ENCODE results near the gene PHYH.
"Not testable (repeated sequence)": the region's sequence is repeated elsewhere in the genome, so short reads cannot be mapped to it uniquely, and the experiment has no call there.

PHYH gene

DNA sequence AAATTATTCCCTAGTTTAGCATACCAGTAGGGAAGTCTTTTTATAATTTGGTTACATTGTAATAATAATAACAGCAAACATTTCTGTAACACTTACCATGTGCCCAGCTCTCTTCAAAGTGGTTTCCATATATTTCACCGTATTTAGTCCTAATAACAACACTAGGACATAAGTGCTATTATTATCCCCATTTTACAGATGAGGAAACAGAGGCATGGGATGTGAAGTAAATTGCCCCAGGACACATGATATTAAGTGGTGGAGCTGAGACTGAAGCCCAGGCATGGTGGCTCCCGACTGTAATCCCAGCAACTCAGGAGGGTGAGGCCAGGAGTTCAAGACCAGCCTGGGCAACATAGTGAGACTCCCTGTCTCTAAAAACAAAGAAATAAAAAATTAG lies 5.1 kb downstream of the PHYH start:
- no peak overlapping the region for H3K4me3 ChIP-seq (ENCODE audit: low read depth in 1 of 2, low read length in 2 of 2)
- no peaks in the 10 kb centered on the region for H3K27me3 ChIP-seq (ENCODE audit: low read depth, low read length)
- H3K9me3 ChIP-seq (ENCODE audit: control insufficient read depth in 1 of 2, low read length in 2 of 2) = no peaks in the 10 kb centered on the region
- no peak overlapping the region for H3K27ac ChIP-seq (ENCODE audit: low read length)
- H3K36me3 ChIP-seq (ENCODE audit: control insufficient read depth in 1 of 2, insufficient read depth in 2 of 2, low read length in 2 of 2) = peaks cover 9 to 44% of the 10 kb centered on the region in 2 donors
- H3K4me1 ChIP-seq (ENCODE audit: control insufficient read depth in 1 of 2, insufficient read depth in 2 of 2, low read length in 2 of 2) = peaks cover 0 to 3% of the 10 kb centered on the region in 2 donors

DNA sequence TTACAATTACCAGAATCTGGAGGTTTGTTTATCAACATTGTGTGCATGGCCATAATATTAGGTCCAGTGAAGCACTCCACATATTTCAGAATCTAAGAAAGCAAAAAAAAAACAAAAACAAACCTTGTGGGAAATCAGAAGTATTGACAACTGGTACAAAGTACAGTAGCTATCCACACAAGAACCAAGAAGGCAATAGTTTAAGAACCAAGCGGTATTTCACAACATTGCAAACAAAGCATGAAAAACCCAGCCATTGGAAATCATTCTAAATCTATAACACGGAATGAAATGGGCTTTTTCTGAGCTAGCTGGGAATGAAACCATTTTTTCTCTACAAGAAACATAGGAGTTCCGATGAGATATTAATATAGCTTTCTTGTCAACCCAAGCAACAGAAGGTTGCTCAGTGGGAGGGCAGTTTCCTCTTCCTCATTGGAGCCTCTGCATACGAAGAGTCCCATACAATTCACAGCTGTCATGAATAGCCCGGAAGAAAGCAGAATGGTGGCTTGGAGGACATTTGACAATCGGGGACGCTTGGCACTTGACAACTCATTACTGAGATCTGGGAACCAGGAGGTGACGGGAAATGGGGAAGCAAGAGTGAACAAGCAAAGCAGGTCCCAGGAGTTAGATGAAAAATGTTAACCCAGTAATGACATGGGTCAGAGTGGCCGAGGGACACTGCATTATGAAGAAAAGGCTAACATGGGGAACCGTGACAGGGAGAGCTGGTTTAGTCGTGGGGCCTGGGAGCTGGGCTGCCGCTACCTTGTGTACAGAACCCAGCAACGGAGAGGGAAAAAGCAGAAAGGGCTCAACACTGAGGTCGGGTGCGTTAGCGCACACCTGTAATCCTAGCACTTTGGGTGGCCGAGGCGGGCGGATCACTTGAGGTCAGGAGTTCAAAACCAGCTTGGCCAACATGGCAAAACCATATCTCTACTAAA lies 7.8 kb downstream of the PHYH start:
- H3K27me3 ChIP-seq (ENCODE audit: low read depth, low read length) = no peaks in the 10 kb centered on the region
- no peak overlapping the region for H3K4me3 ChIP-seq (ENCODE audit: low read depth in 1 of 2, low read length in 2 of 2)
- no peak overlapping the region for H3K27ac ChIP-seq (ENCODE audit: low read length)
- peaks cover 9 to 57% of the 10 kb centered on the region in 2 donors for H3K36me3 ChIP-seq (ENCODE audit: control insufficient read depth in 1 of 2, insufficient read depth in 2 of 2, low read length in 2 of 2)
- no peaks in the 10 kb centered on the region for H3K4me1 ChIP-seq (ENCODE audit: control insufficient read depth in 1 of 2, insufficient read depth in 2 of 2, low read length in 2 of 2)
- no peaks in the 10 kb centered on the region for H3K9me3 ChIP-seq (ENCODE audit: control insufficient read depth in 1 of 2, low read length in 2 of 2)

DNA sequence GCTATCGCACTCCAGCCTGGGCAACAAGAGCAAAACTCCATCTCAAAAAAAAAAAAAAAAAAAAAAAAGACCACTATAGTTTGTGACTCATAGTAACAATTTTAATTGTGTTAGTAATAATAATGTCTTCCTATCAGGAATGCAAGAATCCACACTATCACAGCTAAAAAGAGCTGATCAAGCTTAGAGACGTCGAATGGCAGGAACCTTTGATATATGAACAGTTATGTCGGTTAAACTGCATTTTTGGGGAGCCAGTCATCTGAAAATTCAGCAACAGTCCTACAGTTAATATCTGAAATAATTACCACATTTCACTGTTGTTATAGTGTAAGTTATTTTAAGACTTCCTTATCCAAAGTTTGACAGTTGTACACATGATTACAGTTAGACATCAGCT lies 8.8 kb downstream of the PHYH start:
- no peak overlapping the region for H3K4me3 ChIP-seq (ENCODE audit: low read depth in 1 of 2, low read length in 2 of 2)
- H3K9me3 ChIP-seq (ENCODE audit: control insufficient read depth in 1 of 2, low read length in 2 of 2) = no peaks in the 10 kb centered on the region
- H3K36me3 ChIP-seq (ENCODE audit: control insufficient read depth in 1 of 2, insufficient read depth in 2 of 2, low read length in 2 of 2) = peaks cover 9 to 64% of the 10 kb centered on the region in 2 donors
- no peaks in the 10 kb centered on the region for H3K27me3 ChIP-seq (ENCODE audit: low read depth, low read length)
- no peak overlapping the region for H3K27ac ChIP-seq (ENCODE audit: low read length)
- H3K4me1 ChIP-seq (ENCODE audit: control insufficient read depth in 1 of 2, insufficient read depth in 2 of 2, low read length in 2 of 2) = no peaks in the 10 kb centered on the region

DNA sequence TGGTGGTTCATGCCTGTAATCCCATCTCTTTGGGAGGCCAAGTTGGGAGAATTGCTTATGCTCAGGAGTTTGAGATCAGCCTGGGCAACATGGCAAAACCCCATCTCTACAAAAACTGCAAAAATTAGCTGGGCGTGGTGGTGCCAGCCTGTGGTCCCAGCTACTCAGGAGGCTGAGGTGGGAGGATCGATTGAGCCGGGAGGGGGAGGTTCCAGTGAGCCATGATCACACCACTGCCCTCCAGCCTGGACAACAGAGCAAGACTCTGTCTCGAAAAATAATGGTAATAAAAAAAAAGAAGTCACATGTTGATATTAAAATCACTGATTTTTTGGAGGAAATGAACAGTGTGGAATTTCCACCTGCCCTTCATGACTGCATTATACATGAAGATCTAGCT lies 15.8 kb downstream of the PHYH start:
- H3K27me3 ChIP-seq (ENCODE audit: low read depth, low read length) = no peaks in the 10 kb centered on the region
- H3K4me1 ChIP-seq (ENCODE audit: control insufficient read depth in 1 of 2, insufficient read depth in 2 of 2, low read length in 2 of 2) = no peaks in the 10 kb centered on the region
- H3K4me3 ChIP-seq (ENCODE audit: low read depth in 1 of 2, low read length in 2 of 2) = no peak overlapping the region
- H3K27ac ChIP-seq (ENCODE audit: low read length) = no peak overlapping the region
- no peaks in the 10 kb centered on the region for H3K9me3 ChIP-seq (ENCODE audit: control insufficient read depth in 1 of 2, low read length in 2 of 2)
- H3K36me3 ChIP-seq (ENCODE audit: control insufficient read depth in 1 of 2, insufficient read depth in 2 of 2, low read length in 2 of 2) = peaks cover 14 to 71% of the 10 kb centered on the region in 2 donors

DNA sequence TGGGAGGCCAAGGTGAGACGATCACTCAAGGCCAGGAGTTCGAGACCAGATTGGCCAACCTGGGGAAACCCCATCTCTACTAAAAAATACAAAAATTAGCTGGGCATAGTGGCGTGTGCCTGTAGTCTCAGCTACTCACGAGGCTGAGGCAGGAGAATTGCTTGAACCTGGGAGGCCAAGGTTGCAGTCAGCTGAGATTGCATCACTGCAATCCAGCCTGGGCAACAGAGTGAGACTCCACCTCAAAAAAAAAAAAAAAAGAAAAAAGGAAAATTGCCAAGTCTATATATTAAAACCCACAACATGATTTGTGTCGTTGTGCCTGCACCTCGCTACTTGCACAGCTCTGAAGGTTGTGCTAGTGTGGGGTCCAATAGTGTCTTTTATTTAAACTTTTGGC lies 17.5 kb downstream of the PHYH start:
- H3K9me3 ChIP-seq (ENCODE audit: control insufficient read depth in 1 of 2, low read length in 2 of 2); H3K27me3 ChIP-seq (ENCODE audit: low read depth, low read length); H3K27ac ChIP-seq (ENCODE audit: low read length); H3K4me1 ChIP-seq (ENCODE audit: control insufficient read depth in 1 of 2, insufficient read depth in 2 of 2, low read length in 2 of 2); H3K4me3 ChIP-seq (ENCODE audit: low read depth in 1 of 2, low read length in 2 of 2): not testable (repeated sequence)
- peaks cover 14 to 67% of the 10 kb centered on the region in 2 donors for H3K36me3 ChIP-seq (ENCODE audit: control insufficient read depth in 1 of 2, insufficient read depth in 2 of 2, low read length in 2 of 2)

DNA sequence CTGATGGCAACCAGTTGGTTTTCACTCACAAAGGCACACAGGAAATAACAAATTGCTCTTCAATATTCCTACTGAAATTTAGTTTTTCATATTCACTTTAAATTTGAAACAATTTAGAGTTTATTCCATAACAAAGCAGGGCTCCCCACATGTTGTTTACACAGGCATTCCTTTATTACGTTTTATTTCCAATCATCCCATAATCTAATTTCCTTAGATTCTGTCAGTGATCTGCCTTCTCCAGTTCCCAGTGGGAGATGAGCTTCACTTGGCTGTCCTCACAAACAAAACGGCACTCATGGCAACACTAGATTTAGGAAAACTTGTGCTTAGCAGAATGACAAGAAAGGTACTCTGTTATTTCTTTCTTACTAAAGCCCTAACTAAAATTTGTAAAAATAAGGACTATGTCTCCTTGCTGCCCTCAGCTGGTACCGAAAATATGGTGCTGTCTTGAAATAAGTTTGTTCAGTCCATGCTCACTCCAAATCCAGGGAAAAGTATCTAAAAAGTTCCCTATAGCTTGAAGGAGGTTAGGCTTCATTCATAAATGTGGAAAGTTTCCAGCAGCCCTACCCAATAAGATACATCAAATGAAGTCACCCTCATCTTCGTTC lies 23.0 kb downstream of the PHYH start:
- Histone ChIP-seq H3K9me3 (ENCODE audit: control insufficient read depth in 1 of 2, low read length in 2 of 2) (no peaks in the 10 kb centered on the region), H3K4me1 (ENCODE audit: control insufficient read depth in 1 of 2, insufficient read depth in 2 of 2, low read length in 2 of 2) (peaks cover 0 to 9% of the 10 kb centered on the region in 2 donors), H3K27me3 (ENCODE audit: low read depth, low read length) (no peaks in the 10 kb centered on the region), H3K36me3 (ENCODE audit: control insufficient read depth in 1 of 2, insufficient read depth in 2 of 2, low read length in 2 of 2) (peaks cover 14 to 30% of the 10 kb centered on the region in 2 donors), H3K27ac (ENCODE audit: low read length) (no peak overlapping the region), H3K4me3 (ENCODE audit: low read depth in 1 of 2, low read length in 2 of 2) (no peak overlapping the region)

DNA sequence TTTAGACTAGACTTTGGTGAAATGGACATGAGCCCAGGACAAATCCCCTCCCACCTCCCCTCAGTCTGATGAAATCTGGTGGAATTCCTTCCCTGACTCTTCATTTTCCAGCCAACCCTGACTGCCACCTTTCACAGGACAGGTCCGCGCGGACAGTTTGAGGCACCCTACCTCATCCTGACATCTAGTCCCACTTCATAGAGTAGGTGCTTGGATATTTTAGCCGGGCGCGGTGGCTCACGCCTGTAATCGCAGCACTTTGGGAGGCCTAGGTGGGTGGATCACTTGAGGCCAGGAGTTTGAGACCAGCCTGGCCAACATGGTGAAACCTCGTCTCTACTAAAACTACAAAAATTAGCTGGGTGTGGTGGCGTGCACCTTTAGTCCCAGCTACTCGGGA lies 23.7 kb downstream of the PHYH start:
- peaks cover 0 to 10% of the 10 kb centered on the region in 2 donors for H3K4me1 ChIP-seq (ENCODE audit: control insufficient read depth in 1 of 2, insufficient read depth in 2 of 2, low read length in 2 of 2)
- H3K27me3 ChIP-seq (ENCODE audit: low read depth, low read length); H3K27ac ChIP-seq (ENCODE audit: low read length); H3K9me3 ChIP-seq (ENCODE audit: control insufficient read depth in 1 of 2, low read length in 2 of 2); H3K4me3 ChIP-seq (ENCODE audit: low read depth in 1 of 2, low read length in 2 of 2): not testable (repeated sequence)
- peaks cover 8 to 23% of the 10 kb centered on the region in 2 donors for H3K36me3 ChIP-seq (ENCODE audit: control insufficient read depth in 1 of 2, insufficient read depth in 2 of 2, low read length in 2 of 2)

DNA sequence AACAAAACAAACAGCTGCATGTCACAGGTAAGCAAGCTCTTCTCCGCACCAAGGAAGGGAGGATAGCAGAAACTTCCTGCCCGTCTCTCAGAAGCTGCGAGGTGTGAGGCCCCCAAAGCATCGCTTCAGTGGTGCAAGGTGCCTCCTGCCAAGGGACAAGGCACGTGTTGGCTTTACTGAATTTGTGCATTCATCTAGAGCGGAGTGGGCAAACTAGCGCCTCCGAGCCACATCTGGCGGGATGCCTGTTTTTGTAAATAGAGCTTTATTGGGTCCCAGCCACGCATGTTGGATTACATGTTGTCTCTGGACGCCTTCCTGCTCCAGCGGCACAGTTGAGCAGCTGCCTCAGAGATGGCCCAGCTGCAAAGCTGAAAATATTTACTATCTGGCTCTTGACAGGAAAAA lies 27.7 kb downstream of the PHYH start:
- no peaks in the 10 kb centered on the region for H3K9me3 ChIP-seq (ENCODE audit: control insufficient read depth in 1 of 2, low read length in 2 of 2)
- no peaks in the 10 kb centered on the region for H3K27me3 ChIP-seq (ENCODE audit: low read depth, low read length)
- H3K4me1 ChIP-seq (ENCODE audit: control insufficient read depth in 1 of 2, insufficient read depth in 2 of 2, low read length in 2 of 2) = peaks cover 0 to 10% of the 10 kb centered on the region in 2 donors
- H3K36me3 ChIP-seq (ENCODE audit: control insufficient read depth in 1 of 2, insufficient read depth in 2 of 2, low read length in 2 of 2) = no peaks in the 10 kb centered on the region
- H3K4me3 ChIP-seq (ENCODE audit: low read depth in 1 of 2, low read length in 2 of 2) = no peak overlapping the region
- H3K27ac ChIP-seq (ENCODE audit: low read length) = no peak overlapping the region

DNA sequence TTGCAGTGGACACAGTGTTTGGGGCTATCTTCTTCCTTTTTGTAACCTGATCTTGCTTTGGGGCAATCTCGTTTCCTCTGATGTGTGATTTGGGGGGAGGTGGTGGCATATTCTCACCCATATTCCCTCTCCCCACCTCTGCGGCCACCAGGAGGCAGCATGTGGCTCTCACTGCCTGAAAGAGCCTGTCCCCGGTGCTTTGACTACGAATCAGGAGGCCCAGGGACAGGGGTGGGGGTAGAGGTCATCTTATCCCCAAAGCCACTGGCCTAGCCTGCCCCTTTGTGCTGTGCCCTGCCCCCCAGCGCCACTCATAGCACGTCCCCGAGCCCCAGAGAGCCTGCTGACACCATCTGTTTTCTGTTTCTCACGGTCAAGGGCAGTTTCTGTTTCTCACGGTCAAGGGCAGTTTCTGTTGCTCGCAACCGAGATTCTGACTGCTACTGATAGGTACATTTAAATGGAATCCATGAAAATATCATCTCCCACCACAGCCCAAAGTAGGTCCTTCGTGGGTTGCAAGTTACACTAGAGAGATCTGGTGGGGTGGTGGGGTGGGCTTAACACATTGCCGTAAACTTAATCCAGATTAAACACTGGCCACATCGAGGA lies 28.2 kb downstream of the PHYH start:
- Histone ChIP-seq H3K9me3 (ENCODE audit: control insufficient read depth in 1 of 2, low read length in 2 of 2) (no peaks in the 10 kb centered on the region), H3K27ac (ENCODE audit: low read length) (no peak overlapping the region), H3K36me3 (ENCODE audit: control insufficient read depth in 1 of 2, insufficient read depth in 2 of 2, low read length in 2 of 2) (no peaks in the 10 kb centered on the region), H3K27me3 (ENCODE audit: low read depth, low read length) (no peaks in the 10 kb centered on the region), H3K4me3 (ENCODE audit: low read depth in 1 of 2, low read length in 2 of 2) (no peak overlapping the region), H3K4me1 (ENCODE audit: control insufficient read depth in 1 of 2, insufficient read depth in 2 of 2, low read length in 2 of 2) (peaks cover 0 to 10% of the 10 kb centered on the region in 2 donors)

DNA sequence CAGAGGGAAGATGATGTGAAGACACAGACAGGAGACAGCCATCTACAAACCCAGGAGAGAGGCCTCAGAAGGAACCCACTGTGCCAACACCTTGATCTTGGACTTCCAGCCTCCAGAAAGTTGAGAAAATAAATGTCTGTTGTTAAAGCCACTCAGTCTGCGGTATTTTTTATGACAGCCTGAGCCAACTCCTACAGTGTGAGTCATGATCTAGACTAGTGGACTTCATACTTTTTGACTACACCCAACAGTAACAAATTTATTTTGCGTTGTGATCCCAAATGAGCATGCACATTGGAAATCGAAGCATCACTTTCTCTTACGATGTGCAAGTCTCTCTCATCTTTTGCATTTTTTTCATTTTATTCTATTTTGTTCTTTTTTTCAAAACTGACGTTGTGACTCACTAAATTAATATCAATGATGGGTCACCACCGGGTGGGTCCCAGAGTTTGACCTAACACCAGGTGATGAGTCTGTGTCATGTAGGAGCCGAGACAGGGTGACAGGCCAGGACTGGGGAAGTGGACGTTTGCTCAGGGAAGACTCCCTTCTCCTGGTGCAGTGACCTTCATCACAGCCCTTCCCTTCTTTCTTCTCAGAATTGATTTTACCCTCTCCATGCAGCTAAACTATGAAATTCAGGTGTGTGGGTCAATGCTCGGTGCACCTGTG lies 28.9 kb downstream of the PHYH start:
- H3K36me3 ChIP-seq (ENCODE audit: control insufficient read depth in 1 of 2, insufficient read depth in 2 of 2, low read length in 2 of 2) = no peaks in the 10 kb centered on the region
- peaks cover 0 to 10% of the 10 kb centered on the region in 2 donors for H3K4me1 ChIP-seq (ENCODE audit: control insufficient read depth in 1 of 2, insufficient read depth in 2 of 2, low read length in 2 of 2)
- H3K27me3 ChIP-seq (ENCODE audit: low read depth, low read length) = no peaks in the 10 kb centered on the region
- H3K27ac ChIP-seq (ENCODE audit: low read length) = no peak overlapping the region
- H3K9me3 ChIP-seq (ENCODE audit: control insufficient read depth in 1 of 2, low read length in 2 of 2) = no peaks in the 10 kb centered on the region
- no peak overlapping the region for H3K4me3 ChIP-seq (ENCODE audit: low read depth in 1 of 2, low read length in 2 of 2)

DNA sequence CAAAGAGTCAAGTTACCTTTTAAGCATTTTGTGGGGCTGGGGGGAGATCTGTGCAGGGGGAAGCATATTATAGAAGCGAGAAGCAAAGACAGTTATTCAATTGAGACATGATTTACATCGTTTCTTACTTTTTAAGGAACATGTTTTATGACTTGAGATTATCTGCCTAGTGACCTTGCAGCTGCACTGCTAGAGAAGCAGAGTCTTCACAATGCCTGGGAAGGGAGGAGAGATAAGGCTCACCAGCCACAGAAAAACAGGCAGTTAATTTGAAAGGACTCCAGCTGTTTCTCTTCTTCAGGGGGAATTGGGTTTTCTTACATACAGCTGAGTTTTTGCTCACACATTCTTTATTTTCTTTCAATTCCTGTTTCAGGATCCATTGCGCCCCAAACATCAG lies 31.0 kb downstream of the PHYH start:
- H3K27ac ChIP-seq (ENCODE audit: low read length) = no peak overlapping the region
- peaks cover 0 to 10% of the 10 kb centered on the region in 2 donors for H3K4me1 ChIP-seq (ENCODE audit: control insufficient read depth in 1 of 2, insufficient read depth in 2 of 2, low read length in 2 of 2)
- no peak overlapping the region for H3K4me3 ChIP-seq (ENCODE audit: low read depth in 1 of 2, low read length in 2 of 2)
- no peaks in the 10 kb centered on the region for H3K27me3 ChIP-seq (ENCODE audit: low read depth, low read length)
- H3K36me3 ChIP-seq (ENCODE audit: control insufficient read depth in 1 of 2, insufficient read depth in 2 of 2, low read length in 2 of 2) = no peaks in the 10 kb centered on the region
- H3K9me3 ChIP-seq (ENCODE audit: control insufficient read depth in 1 of 2, low read length in 2 of 2) = no peaks in the 10 kb centered on the region

Measured in muscle layer of duodenum (tissue), 2 donors.